HFF-Myc (cell line): Measurements from ENCODE around the gene USP24.
A peak's percentile ranks its signal among the peaks of the same experiment; 100 is the strongest.

Experiments
- DNase-seq: peaks from one replicate; pipeline ENCODE4 v3.0.0-alpha.2; 2011; ENCODE audit warnings: low read depth; ENCODE audit errors: extremely low read depth
- H3K4me3 ChIP-seq: replicated peaks from 2 replicates; pipeline ENCODE4 v1.5.1; 2011; ENCODE audit warnings: low read depth, mild to moderate bottlenecking, control low read depth, low read length
- TF ChIP-seq, protein P1 (sequence below): IDR thresholded peaks from 2 replicates; pipeline ENCODE4 v1.5.1; 2012; ENCODE audit warnings: mild to moderate bottlenecking, low read depth, low read length, control low read depth; ENCODE audit errors: missing control alignments

The USP24 gene

DNA sequence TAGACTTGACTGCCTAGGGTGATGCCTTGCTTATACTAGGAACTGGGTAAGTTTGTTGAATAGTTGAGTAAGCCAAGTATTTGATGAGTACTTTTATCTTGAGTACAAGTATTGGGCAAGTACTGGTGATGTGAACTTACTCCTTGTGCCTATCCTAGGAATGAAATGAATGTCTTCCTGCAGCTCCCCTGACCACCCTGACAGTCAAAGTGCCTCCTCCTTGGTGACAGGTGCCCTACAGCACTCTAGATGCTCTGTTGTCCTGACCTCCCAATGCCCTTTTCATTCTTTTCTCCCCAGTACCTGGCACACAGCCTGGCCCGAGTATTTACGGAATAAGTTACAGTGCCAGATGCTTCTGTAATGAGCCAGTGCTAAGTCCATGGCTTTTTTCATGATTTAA, 150.3 kb downstream of the USP24 start:
- TF ChIP-seq, protein P1, sequence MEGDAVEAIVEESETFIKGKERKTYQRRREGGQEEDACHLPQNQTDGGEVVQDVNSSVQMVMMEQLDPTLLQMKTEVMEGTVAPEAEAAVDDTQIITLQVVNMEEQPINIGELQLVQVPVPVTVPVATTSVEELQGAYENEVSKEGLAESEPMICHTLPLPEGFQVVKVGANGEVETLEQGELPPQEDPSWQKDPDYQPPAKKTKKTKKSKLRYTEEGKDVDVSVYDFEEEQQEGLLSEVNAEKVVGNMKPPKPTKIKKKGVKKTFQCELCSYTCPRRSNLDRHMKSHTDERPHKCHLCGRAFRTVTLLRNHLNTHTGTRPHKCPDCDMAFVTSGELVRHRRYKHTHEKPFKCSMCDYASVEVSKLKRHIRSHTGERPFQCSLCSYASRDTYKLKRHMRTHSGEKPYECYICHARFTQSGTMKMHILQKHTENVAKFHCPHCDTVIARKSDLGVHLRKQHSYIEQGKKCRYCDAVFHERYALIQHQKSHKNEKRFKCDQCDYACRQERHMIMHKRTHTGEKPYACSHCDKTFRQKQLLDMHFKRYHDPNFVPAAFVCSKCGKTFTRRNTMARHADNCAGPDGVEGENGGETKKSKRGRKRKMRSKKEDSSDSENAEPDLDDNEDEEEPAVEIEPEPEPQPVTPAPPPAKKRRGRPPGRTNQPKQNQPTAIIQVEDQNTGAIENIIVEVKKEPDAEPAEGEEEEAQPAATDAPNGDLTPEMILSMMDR: no peak
- H3K4me3 ChIP-seq: no peak overlapping the region
- DNase-seq: no peak

DNA sequence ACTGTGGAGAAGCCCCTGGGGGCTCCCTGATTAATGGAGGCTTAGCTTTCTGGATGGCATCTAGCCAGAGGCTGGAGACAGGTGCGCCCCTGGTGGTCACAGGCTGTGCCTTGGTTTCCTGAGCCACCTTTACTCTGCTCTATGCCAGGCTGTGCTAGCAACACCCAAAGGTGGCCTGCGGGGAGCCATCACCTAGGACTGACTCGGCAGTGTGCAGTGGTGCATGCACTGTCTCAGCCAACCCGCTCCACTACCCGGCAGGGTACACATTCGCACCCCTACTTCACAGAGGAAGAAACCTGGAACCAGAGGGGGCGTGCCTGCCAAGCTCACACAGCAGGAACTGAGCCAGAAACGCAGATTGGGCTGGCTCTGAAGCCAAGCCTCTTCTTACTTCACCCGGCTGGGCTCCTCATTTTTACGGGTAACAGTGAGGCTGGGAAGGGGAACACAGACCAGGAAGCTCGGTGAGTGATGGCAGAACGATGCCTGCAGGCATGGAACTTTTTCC, 151.0 kb downstream of the USP24 start:
- DNase-seq: no peak
- TF ChIP-seq, protein P1: peak; percentile 41
- H3K4me3 ChIP-seq: no peak overlapping the region

DNA sequence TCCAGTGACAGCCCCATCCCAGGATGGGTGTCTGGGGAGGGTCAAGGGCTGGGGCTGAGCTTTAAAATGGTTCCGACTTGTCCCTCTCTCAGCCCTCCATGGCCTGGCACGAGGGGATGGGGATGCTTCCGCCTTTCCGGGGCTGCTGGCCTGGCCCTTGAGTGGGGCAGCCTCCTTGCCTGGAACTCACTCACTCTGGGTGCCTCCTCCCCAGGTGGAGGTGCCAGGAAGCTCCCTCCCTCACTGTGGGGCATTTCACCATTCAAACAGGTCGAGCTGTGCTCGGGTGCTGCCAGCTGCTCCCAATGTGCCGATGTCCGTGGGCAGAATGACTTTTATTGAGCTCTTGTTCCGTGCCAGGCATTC, 151.6 kb downstream of the USP24 start:
- TF ChIP-seq, protein P1: no peak
- H3K4me3 ChIP-seq: no peak overlapping the region
- DNase-seq: no peak

DNA sequence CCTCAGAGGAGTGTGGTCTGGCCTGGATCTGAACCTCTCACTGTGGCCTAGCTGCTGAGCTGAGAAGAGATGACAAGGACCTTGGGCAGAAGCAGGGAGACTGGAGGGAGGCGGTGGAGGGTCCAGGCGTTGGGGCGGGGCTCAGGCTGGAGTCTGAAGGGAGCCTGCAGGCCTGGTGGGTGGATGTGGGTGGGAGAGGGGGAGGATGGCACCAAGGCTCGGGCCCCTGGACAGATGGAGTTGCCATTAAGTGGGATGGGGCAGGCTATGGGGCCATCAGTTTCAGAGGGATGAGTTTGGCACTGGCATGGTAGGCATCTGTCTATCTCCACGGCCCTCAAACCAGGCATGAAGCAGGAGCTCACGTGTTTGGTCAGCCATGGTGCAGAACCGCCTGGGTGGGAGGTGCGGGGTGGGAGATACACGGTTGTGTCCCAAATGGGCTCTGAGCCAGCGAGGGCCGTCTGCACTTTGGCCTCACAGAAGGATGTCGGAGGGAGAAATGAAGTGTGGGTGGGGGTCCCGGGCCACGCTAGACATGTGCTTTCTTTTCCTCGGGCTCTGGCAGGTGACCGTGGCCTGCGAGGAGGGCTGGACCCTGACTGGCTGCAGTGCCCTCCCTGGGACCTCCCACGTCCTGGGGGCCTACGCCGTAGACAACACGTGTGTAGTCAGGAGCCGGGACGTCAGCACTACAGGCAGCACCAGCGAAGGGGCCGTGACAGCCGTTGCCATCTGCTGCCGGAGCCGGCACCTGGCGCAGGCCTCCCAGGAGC, 152.2 kb downstream of the USP24 start:
- TF ChIP-seq, protein P1: no peak
- no peak for DNase-seq
- no peak overlapping the region for H3K4me3 ChIP-seq

DNA sequence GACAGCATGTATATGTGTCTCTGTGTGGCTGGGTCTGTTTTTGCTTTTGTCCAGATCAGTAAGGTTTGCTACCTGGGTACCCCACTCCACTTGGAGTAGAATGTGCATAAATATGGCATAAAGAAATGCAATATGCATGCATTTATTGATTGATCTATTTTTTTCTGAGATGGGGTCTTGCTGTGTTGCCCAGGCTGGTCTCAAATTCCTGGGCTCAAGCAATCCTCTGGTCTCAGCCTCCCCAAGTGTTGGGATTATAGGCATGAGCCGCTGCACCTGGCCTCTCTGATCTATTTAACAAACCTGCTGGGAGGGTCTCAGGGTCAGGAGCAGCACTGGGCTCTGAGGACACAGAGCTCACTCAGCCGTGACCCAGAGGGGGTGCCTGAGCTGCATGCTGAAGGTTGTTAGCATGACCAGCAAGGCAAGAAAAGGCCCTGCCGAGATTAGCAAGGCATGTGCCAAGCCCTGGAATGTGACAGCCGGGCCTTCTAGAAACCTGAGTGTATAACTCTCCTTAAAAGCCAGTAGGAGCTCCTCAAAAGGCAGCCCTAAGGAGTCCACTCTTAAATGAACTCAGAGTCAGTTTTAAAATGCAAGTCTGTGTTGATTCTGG, 153.3 kb downstream of the USP24 start:
- no peak overlapping the region for H3K4me3 ChIP-seq
- TF ChIP-seq, protein P1: no peak
- DNase-seq: no peak

DNA sequence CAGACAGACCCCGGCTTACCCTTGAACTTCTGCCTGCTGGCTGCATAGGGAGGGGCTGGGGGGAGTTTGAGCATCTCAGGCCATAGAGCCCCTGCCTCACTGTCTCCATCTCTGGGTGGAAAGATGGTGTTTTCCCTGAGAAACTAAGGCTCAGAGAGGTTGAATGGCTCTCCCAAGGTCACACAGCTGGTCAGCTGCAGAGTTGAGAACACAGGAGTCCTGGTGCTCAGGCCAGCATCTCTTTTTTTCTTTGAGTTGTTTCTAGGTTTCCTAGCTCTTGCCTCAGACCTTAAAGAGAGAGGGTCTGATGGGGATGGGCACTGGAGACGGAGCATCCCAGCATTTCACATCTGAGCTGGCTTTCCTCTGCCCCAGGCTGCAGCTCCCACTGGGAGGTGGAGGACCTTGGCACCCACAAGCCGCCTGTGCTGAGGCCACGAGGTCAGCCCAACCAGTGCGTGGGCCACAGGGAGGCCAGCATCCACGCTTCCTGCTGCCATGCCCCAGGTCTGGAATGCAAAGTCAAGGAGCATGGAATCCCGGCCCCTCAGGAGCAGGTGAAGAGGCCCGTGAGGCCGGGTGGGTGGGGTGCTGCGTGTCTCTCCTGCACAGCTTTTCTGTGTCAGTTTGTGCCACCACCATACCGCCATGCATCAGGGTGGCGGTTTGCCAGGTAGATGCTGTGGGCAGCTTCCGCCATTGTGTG, 154.0 kb downstream of the USP24 start:
- DNase-seq: no peak
- TF ChIP-seq, protein P1: no peak
- H3K4me3 ChIP-seq: no peak overlapping the region
